Endothelial cell of umbilical vein (primary cell): ENCODE results near the gene MRPS35. TPM values are rescaled to one million over a fixed set of nuclear protein-coding genes. Genes with fewer than 3 reads are reported as not detected.

Source experiments
- BruUV-seq: library from RNA; stranded (reverse); fragments of 400-500 nt; replicated peaks from 2 replicates; lab custom pipeline; 2021; lab: Mats Ljungman, UMichigan
- CTCF ChIA-PET: fragments of 300-600, 350-600 bp; sonication (Branson Sonifier 250); formaldehyde crosslinking; loops from one replicate; lab custom pipeline; 2021; ENCODE audit warnings: antibody characterized with exemption, inconsistent platforms; lab: Charles Lee
- POLR2A ChIA-PET: fragments of 300-600, 350-600 bp; sonication (Branson Sonifier 250); formaldehyde crosslinking; loops from one replicate; lab custom pipeline; 2021; ENCODE audit warnings: antibody characterized with exemption, inconsistent platforms; lab: Charles Lee
- DNase-seq: peaks from one replicate; pipeline ENCODE4 v3.0.0-alpha.2; 2011; ENCODE audit warnings: low read depth, low spot score
- FAIRE-seq: peaks from 2 replicates; lab custom pipeline; 2011; peaks lifted over from hg19 to GRCh38; lab: Jason Lieb, UNC
- H2AFZ ChIP-seq: 2 replicates; pipeline ENCODE4 v1.6.0; 2012; ENCODE audit warnings: low read depth, low read length, control low read depth, inconsistent platforms
- H3K27ac ChIP-seq: 2 replicates; pipeline ENCODE4 v1.5.1; 2011; ENCODE audit warnings: low read depth, mild to moderate bottlenecking, control low read depth, low read length, moderate library complexity; ENCODE audit not compliant: insufficient read depth
- H3K27me3 ChIP-seq, 2 experiments: 2 replicates each; pipeline versions ENCODE4 v1.6.0 to v1.6.1; 2011; ENCODE audit warnings: low read length in 2 of 2, mixed read lengths in 1 of 2; ENCODE audit not compliant: control insufficient read depth in 2 of 2, insufficient read depth in 2 of 2
- H3K36me3 ChIP-seq, 2 experiments: 2 replicates in 1 of 2; 3 replicates in 1 of 2; pipeline ENCODE4 v1.5.1; 2011; ENCODE audit warnings: low read length in 2 of 2, mild to moderate bottlenecking in 1 of 2, moderate library complexity in 1 of 2; ENCODE audit not compliant: control insufficient read depth in 2 of 2, insufficient read depth in 2 of 2; ENCODE audit errors: extremely low read depth in 1 of 2
- H3K4me1 ChIP-seq: 3 replicates; pipeline ENCODE4 v1.5.1; 2011; ENCODE audit warnings: mild to moderate bottlenecking, low read length; ENCODE audit not compliant: control insufficient read depth, insufficient read depth; ENCODE audit errors: extremely low read depth
- H3K4me2 ChIP-seq: 2 replicates; pipeline ENCODE4 v1.6.1; 2011; ENCODE audit warnings: low read length, control low read depth, mixed read lengths; ENCODE audit not compliant: insufficient read depth
- H3K4me3 ChIP-seq, 3 experiments: fragments of 200-600 bp in 1 of 3; sonication (generic), shearing (Covaris generic) in 1 of 3; replicated peaks in 1 of 3; 2 replicates each; pipeline ENCODE4 v1.5.1; 2011 to 2016; ENCODE audit warnings: control low read depth in 3 of 3, low read length in 3 of 3, mild to moderate bottlenecking in 2 of 3, inconsistent platforms in 1 of 3, low read depth in 1 of 3, moderate library complexity in 1 of 3; ENCODE audit not compliant: insufficient read depth in 1 of 3
- H3K79me2 ChIP-seq: 2 replicates; pipeline ENCODE4 v1.6.0; 2012; ENCODE audit warnings: low read length, inconsistent platforms; ENCODE audit not compliant: control insufficient read depth, insufficient read depth
- H3K9ac ChIP-seq: replicated peaks from 2 replicates; pipeline ENCODE3; 2011; ENCODE audit warnings: low read length, control low read depth; ENCODE audit not compliant: insufficient read depth; ENCODE audit errors: extremely low read depth
- H3K9me1 ChIP-seq: replicated peaks from 3 replicates; pipeline ENCODE4 v1.6.0; 2011; ENCODE audit warnings: mild to moderate bottlenecking, low read length; ENCODE audit not compliant: control insufficient read depth, insufficient read depth; ENCODE audit errors: extremely low read depth
- H3K9me3 ChIP-seq: replicated peaks from 2 replicates; pipeline ENCODE4 v1.5.1; 2012; ENCODE audit warnings: low read length, inconsistent platforms; ENCODE audit not compliant: control insufficient read depth, insufficient read depth
- H4K20me1 ChIP-seq: replicated peaks from 2 replicates; pipeline ENCODE3; 2011; ENCODE audit warnings: mild to moderate bottlenecking, low read length; ENCODE audit not compliant: control insufficient read depth, insufficient read depth; ENCODE audit errors: extremely low read depth
- EZH2 ChIP-seq: IDR thresholded peaks from 2 replicates; pipeline ENCODE4 v1.6.1; 2012; ENCODE audit warnings: borderline replicate concordance, low read depth, mild to moderate bottlenecking, moderate library complexity, low read length, inconsistent platforms; ENCODE audit not compliant: severe bottlenecking
- FOS ChIP-seq: IDR thresholded peaks from 2 replicates; pipeline ENCODE4 v1.6.1; 2011; ENCODE audit warnings: mild to moderate bottlenecking, low read length, moderate library complexity, borderline replicate concordance; ENCODE audit not compliant: insufficient read depth
- GATA2 ChIP-seq: IDR thresholded peaks from 2 replicates; pipeline ENCODE4 v1.7.0; 2011; ENCODE audit warnings: low read depth, mild to moderate bottlenecking, moderate library complexity, mixed read lengths, low read length; ENCODE audit not compliant: insufficient read length, insufficient read depth
- JUN ChIP-seq: IDR thresholded peaks from 2 replicates; pipeline ENCODE4 v1.6.1; 2011; ENCODE audit warnings: borderline replicate concordance, low read depth; ENCODE audit not compliant: insufficient read length, insufficient read depth
- MYC ChIP-seq: IDR thresholded peaks from one replicate; pipeline ENCODE4 v1.6.1; 2011; ENCODE audit warnings: mild to moderate bottlenecking, low read depth, low read length
- POLR2A ChIP-seq: IDR thresholded peaks from 2 replicates; pipeline ENCODE4 v1.6.1; 2012; ENCODE audit warnings: low read depth, mild to moderate bottlenecking, control low read depth, low read length
- POLR2AphosphoS5 ChIP-seq: IDR thresholded peaks from 2 replicates; pipeline ENCODE4 v1.6.1; 2012; ENCODE audit warnings: low read depth, mild to moderate bottlenecking, control low read depth, low read length, moderate library complexity; ENCODE audit not compliant: insufficient read depth
- dilution Hi-C: fragments of 300-500 bp; cut with MboI; formaldehyde crosslinking; loops from one replicate; pipeline ENCODE4 v1.15.0; 2019; ENCODE audit warnings: low sequenced_read_pairs; ENCODE audit not compliant: extremely low pct_ligation_motif_present
- intact Hi-C: fragments of 100-400 bp; cut with micrococcal nuclease; formaldehyde crosslinking; loops from one replicate; pipeline ENCODE4 v1.10.0; 2022
- polyA plus RNA-seq, 4 experiments: library from polyadenylated mRNA; depleted of rRNA in 3 of 4; stranded (reverse) in 3 of 4; unstranded in 1 of 4; fragments of >200 nt; gene quantifications; 2 replicates each; pipeline versions ENCODE4 v1.2.1 to v1.2.3, GENCODE V29; 2011 to 2012; ENCODE audit warnings: missing spikeins in 1 of 4
- total RNA-seq: library from RNA; stranded (reverse); gene quantifications from 2 replicates; pipeline ENCODE4 v1.2.3, GENCODE V29; 2021
- TF ChIP-seq, protein P1 (sequence below), 2 donors: IDR thresholded peaks; 1 replicate in 1 of 2; 2 replicates in 1 of 2; pipeline ENCODE4 v1.5.1; 2011; ENCODE audit warnings: low read length in 2 of 2, mild to moderate bottlenecking in 2 of 2, moderate library complexity in 2 of 2, control low read depth in 1 of 2, inconsistent platforms in 1 of 2, low read depth in 1 of 2; ENCODE audit not compliant: insufficient read depth in 1 of 2; ENCODE audit errors: extremely low read depth in 1 of 2
- TF ChIP-seq, protein P2 (sequence below): IDR thresholded peaks from 2 replicates; pipeline ENCODE4 v1.6.1; 2011; ENCODE audit not compliant: insufficient read depth, insufficient read length

The MRPS35 gene
- total and polyA plus RNA-seq, 2 donors (not counting 3 experiments of a cell fraction or from before 2014, with no cell fraction given): 22.7 to 38.6 TPM

DNA sequence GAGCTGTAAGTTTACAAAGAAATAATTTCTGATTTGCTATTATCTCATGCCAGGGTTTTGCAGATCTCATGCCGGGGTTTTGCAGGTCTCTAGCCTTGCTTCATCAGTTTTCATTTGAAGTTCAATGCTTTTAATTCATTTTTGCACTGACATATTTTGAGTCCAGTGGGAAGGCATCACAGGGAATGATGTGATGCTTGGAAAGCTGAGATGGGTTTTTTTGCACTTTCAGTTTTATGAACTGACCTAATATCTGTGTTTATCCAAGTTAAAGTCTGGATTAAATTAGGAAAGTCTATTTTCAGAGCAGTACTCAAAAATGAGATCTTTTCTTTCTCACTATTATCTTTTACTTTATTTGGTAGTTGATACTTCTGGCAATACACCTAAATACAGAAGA lies 38.0 kb upstream of the MRPS35 start:
- ChIA-PET POLR2A (no interaction called here), CTCF (interaction anchor here (1.3 kb wide), 1 partner anchor 248 kb away, joined by 4 read pairs; no protein-coding TSS in a partner anchor)
- Histone ChIP-seq H3K4me3 (no peak overlapping the region), H3K36me3 (peaks cover 22 to 28% of the 10 kb centered on the region in 2 experiments), H3K4me1 (no peaks in the 10 kb centered on the region), H2AFZ (no peak overlapping the region), H3K9ac (no peak overlapping the region), H3K9me1 (no peaks in the 10 kb centered on the region), H3K4me2 (no peak overlapping the region), H3K9me3 (no peaks in the 10 kb centered on the region), H3K27me3 (no peaks in the 10 kb centered on the region), H4K20me1 (no peaks in the 10 kb centered on the region), H3K79me2 (no peaks in the 10 kb centered on the region), H3K27ac (no peak overlapping the region)
- BruUV-seq: no TSS peak
- no peak for DNase-seq
- intact Hi-C loops: no loop called here
- no peak for TF ChIP-seq EZH2
- TF ChIP-seq, protein P1, sequence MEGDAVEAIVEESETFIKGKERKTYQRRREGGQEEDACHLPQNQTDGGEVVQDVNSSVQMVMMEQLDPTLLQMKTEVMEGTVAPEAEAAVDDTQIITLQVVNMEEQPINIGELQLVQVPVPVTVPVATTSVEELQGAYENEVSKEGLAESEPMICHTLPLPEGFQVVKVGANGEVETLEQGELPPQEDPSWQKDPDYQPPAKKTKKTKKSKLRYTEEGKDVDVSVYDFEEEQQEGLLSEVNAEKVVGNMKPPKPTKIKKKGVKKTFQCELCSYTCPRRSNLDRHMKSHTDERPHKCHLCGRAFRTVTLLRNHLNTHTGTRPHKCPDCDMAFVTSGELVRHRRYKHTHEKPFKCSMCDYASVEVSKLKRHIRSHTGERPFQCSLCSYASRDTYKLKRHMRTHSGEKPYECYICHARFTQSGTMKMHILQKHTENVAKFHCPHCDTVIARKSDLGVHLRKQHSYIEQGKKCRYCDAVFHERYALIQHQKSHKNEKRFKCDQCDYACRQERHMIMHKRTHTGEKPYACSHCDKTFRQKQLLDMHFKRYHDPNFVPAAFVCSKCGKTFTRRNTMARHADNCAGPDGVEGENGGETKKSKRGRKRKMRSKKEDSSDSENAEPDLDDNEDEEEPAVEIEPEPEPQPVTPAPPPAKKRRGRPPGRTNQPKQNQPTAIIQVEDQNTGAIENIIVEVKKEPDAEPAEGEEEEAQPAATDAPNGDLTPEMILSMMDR (IDR thresholded peaks at IDR 0.05; ENCODE audit: extremely low read depth in 1 of 2, insufficient read depth in 1 of 2, low read depth in 1 of 2, low read length in 2 of 2): no peak
- no peak for TF ChIP-seq FOS
- TF ChIP-seq GATA2: no peak
- no peak for TF ChIP-seq MYC
- TF ChIP-seq POLR2A: no peak
- TF ChIP-seq, protein P2, sequence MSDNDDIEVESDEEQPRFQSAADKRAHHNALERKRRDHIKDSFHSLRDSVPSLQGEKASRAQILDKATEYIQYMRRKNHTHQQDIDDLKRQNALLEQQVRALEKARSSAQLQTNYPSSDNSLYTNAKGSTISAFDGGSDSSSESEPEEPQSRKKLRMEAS: no peak
- TF ChIP-seq JUN: no peak
- no peak for TF ChIP-seq POLR2AphosphoS5
- no peak for FAIRE-seq
- dilution Hi-C loops: no loop called here
